Measurements from ENCODE around the gene COL6A3. TPM values are rescaled to one million over a fixed set of nuclear protein-coding genes. Genes with fewer than 3 reads are reported as not detected.

Gene COL6A3
- total RNA-seq, 1 experiment from 2014 or later: 0.57 TPM

DNA sequence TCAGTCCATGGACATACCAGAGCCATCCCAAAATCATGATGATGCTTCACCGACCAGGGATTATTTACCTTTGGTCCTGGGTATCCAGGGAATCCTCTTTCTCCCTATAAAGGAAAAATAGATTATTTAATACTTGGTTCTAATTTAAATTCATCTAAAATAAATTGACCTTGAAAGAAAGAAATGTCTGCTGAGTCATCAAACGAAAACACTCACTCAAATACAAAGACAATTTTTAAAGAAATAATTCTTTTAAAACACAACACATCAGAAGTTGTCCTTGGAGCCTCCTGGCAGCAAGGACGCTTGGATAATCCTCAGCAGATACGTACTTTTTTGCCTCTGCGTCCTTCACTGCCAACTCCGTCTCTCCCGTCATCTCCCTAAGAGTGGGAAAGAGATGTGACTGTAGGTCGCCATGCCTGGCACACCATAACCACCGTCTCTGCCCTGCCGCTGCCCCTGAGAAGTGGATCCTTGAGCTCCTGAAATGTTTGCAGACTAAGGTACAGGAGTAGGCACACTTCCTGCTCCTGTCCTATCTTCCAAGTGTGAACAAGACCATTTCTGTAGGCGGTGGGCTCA, 65.6 kb downstream of the COL6A3 start:
- Histone ChIP-seq H3K27me3 (ENCODE audit: insufficient read depth, low read depth) (peaks cover 66% of the 10 kb centered on the region), H3K79me2 (ENCODE audit: low read depth) (no peaks in the 10 kb centered on the region), H3K27ac (no peak overlapping the region), H3K4me3 (no peak overlapping the region), H2AFZ (no peak overlapping the region), H3K36me3 (ENCODE audit: low read depth) (no peaks in the 10 kb centered on the region), H3K4me2 (no peak overlapping the region), H3K9me3 (ENCODE audit: insufficient read depth, low read depth) (no peaks in the 10 kb centered on the region), H3K9me2 (ENCODE audit: insufficient read depth) (no peaks in the 10 kb centered on the region), H4K20me1 (ENCODE audit: insufficient read depth) (no peaks in the 10 kb centered on the region), H3F3A (ENCODE audit: insufficient read depth, low read depth) (no peaks in the 10 kb centered on the region), H3K4me1 (replicated peaks; ENCODE audit: insufficient read depth) (no peaks in the 10 kb centered on the region)
- no TSS peak for BruUV-seq (replicated peaks)
- CTCF ChIA-PET: no interaction called here
- POLR2A ChIA-PET (ENCODE audit: unreplicated experiment): no interaction called here
- no peak for TF ChIP-seq EZH2 (IDR thresholded peaks at IDR 0.05; ENCODE audit: low read depth)
- TF ChIP-seq, protein P1, sequence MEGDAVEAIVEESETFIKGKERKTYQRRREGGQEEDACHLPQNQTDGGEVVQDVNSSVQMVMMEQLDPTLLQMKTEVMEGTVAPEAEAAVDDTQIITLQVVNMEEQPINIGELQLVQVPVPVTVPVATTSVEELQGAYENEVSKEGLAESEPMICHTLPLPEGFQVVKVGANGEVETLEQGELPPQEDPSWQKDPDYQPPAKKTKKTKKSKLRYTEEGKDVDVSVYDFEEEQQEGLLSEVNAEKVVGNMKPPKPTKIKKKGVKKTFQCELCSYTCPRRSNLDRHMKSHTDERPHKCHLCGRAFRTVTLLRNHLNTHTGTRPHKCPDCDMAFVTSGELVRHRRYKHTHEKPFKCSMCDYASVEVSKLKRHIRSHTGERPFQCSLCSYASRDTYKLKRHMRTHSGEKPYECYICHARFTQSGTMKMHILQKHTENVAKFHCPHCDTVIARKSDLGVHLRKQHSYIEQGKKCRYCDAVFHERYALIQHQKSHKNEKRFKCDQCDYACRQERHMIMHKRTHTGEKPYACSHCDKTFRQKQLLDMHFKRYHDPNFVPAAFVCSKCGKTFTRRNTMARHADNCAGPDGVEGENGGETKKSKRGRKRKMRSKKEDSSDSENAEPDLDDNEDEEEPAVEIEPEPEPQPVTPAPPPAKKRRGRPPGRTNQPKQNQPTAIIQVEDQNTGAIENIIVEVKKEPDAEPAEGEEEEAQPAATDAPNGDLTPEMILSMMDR (conservative IDR thresholded peaks at IDR 0.05): no peak
- intact Hi-C loops (cut with micrococcal nuclease; ENCODE audit: unreplicated experiment): no loop called here
- no peak for DNase-seq

DNA sequence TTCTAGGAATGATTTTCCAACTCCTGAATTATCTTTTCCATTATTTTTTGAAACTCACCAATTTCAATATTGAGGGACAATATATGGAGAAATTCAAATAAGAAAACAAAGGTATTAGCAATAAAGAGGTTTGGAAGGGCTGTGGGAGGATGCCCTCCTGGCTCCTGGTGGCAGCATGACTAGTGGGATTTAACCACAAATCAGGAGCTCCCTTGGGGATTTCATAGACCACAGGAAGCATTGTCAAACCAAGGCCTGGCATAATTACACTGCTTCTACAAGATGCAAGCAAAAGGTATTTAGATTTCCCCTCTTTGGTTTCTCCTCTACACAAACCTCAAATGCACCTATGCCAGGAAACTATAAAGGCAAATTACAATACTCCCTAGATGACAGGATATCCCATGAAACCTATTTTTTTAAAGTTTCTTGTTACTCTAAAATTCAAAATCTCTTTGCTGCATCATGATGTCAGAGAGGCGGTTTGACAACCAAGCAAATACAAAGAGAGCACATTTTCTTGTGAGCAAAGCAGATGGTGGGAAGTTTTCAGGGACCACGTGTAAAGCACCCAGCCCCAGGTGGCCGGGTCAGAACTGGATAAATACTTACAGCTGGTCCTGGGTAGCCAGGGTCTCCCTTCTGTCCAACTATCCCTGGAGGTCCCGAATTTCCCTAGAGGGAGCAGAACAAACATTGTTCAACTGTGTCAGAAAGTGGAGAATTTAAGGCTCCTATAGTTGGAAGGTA, 67.9 kb downstream of the COL6A3 start:
- Histone ChIP-seq H3K36me3 (ENCODE audit: low read depth) (no peaks in the 10 kb centered on the region), H3K9me3 (ENCODE audit: insufficient read depth, low read depth) (no peaks in the 10 kb centered on the region), H4K20me1 (ENCODE audit: insufficient read depth) (no peaks in the 10 kb centered on the region), H3K27ac (no peak overlapping the region), H2AFZ (no peak overlapping the region), H3K4me3 (no peak overlapping the region), H3F3A (ENCODE audit: insufficient read depth, low read depth) (no peaks in the 10 kb centered on the region), H3K27me3 (ENCODE audit: insufficient read depth, low read depth) (peaks cover 44% of the 10 kb centered on the region), H3K4me2 (no peak overlapping the region), H3K4me1 (replicated peaks; ENCODE audit: insufficient read depth) (no peaks in the 10 kb centered on the region), H3K9me2 (ENCODE audit: insufficient read depth) (no peaks in the 10 kb centered on the region), H3K79me2 (ENCODE audit: low read depth) (no peaks in the 10 kb centered on the region)
- no TSS peak for BruUV-seq (replicated peaks)
- TF ChIP-seq EZH2 (IDR thresholded peaks at IDR 0.05; ENCODE audit: low read depth): no peak
- TF ChIP-seq, protein P1 (conservative IDR thresholded peaks at IDR 0.05): no peak
- intact Hi-C loops (cut with micrococcal nuclease; ENCODE audit: unreplicated experiment): no loop called here
- POLR2A ChIA-PET (ENCODE audit: unreplicated experiment): interaction anchor here (0.6 kb wide), 1 partner anchor 127 kb away, joined by 6 read pairs; no protein-coding TSS in a partner anchor
- no peak for DNase-seq
- CTCF ChIA-PET: no interaction called here

DNA sequence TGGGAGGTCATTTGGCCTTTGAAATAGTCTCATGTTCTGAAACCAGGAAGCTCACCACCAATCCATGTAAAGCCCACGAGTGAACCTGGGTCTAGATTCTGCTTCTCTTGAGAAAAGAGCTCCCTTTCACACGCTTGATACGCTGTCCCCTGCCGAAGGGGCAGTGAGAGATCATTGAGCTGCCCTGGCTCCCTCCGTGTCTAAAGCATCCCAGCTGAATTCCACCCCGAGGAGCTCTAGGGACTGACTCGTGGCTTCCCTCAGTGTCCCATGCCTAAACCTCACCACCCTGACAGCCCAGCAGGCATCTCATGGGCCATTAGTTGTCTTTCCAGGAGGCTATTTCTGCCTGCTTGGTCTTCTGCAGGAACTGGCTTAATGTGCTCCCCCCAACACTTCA, 68.6 kb downstream of the COL6A3 start:
- Histone ChIP-seq H3K4me3 (no peak overlapping the region), H2AFZ (no peak overlapping the region), H4K20me1 (ENCODE audit: insufficient read depth) (no peaks in the 10 kb centered on the region), H3K27me3 (ENCODE audit: insufficient read depth, low read depth) (peaks cover 38% of the 10 kb centered on the region), H3K4me2 (no peak overlapping the region), H3K9me2 (ENCODE audit: insufficient read depth) (no peaks in the 10 kb centered on the region), H3K4me1 (replicated peaks; ENCODE audit: insufficient read depth) (no peaks in the 10 kb centered on the region), H3F3A (ENCODE audit: insufficient read depth, low read depth) (no peaks in the 10 kb centered on the region), H3K27ac (no peak overlapping the region), H3K9me3 (ENCODE audit: insufficient read depth, low read depth) (no peaks in the 10 kb centered on the region), H3K36me3 (ENCODE audit: low read depth) (no peaks in the 10 kb centered on the region), H3K79me2 (ENCODE audit: low read depth) (no peaks in the 10 kb centered on the region)
- no TSS peak for BruUV-seq (replicated peaks)
- ChIA-PET POLR2A (ENCODE audit: unreplicated experiment) (interaction anchor here (0.6 kb wide), 2 partner anchors 25 to 128 kb away, joined by 5 to 6 read pairs; no protein-coding TSS in a partner anchor), CTCF (no interaction called here)
- DNase-seq: no peak
- no peak for TF ChIP-seq EZH2 (IDR thresholded peaks at IDR 0.05; ENCODE audit: low read depth)
- TF ChIP-seq, protein P1 (conservative IDR thresholded peaks at IDR 0.05): no peak
- intact Hi-C loops (cut with micrococcal nuclease; ENCODE audit: unreplicated experiment): no loop called here

Measured in PC-9 (cell line).